ENCODE measurements around the gene PLEKHA1.

Gene PLEKHA1

GRCh38 chr10:122374859-122375678 lies 561 bp downstream of the PLEKHA1 start:
- no peak overlapping the region for H3K4me3 ChIP-seq (ENCODE audit: insufficient read depth, low read length, poor library complexity, severe bottlenecking)
- no peaks in the 10 kb centered on the region for H3F3A ChIP-seq (ENCODE audit: insufficient read depth)
- no peaks in the 10 kb centered on the region for H3K9me3 ChIP-seq (ENCODE audit: insufficient read depth, low read length)
- H3K9me2 ChIP-seq (replicated peaks; ENCODE audit: insufficient read depth, low read length), result no peaks in the 10 kb centered on the region
- no peak overlapping the region for H3K9ac ChIP-seq (ENCODE audit: low read length)
- no peaks in the 10 kb centered on the region for H3K27me3 ChIP-seq (ENCODE audit: low read length)
- H4K20me1 ChIP-seq (ENCODE audit: low read depth, low read length), result no peaks in the 10 kb centered on the region
- H2AFZ ChIP-seq (ENCODE audit: low read depth, low read length, severe bottlenecking), result no peak overlapping the region
- H3K36me3 ChIP-seq (ENCODE audit: low read length), result no peaks in the 10 kb centered on the region
- no peak overlapping the region for H3K4me2 ChIP-seq (ENCODE audit: low read depth, low read length, poor library complexity, severe bottlenecking)
- TF ChIP-seq CTCF (IDR thresholded peaks at IDR 0.05; ENCODE audit: insufficient read depth, low read length, poor library complexity, severe bottlenecking) (no peak), EZH2phosphoT487 (conservative IDR thresholded peaks at IDR 0.05; ENCODE audit: low read length) (no peak)
- no peak overlapping the region for H3K27ac ChIP-seq (ENCODE audit: low read depth, low read length)
- H3K79me2 ChIP-seq (ENCODE audit: insufficient read depth, low read length), result no peaks in the 10 kb centered on the region

- Histone ChIP-seq H3K79me2 (ENCODE audit: insufficient read depth, low read length) (no peaks in the 10 kb centered on the region), H3F3A (ENCODE audit: insufficient read depth) (no peaks in the 10 kb centered on the region), H3K27ac (ENCODE audit: low read depth, low read length) (no peak overlapping the region), H3K9ac (ENCODE audit: low read length) (no peak overlapping the region), H3K9me2 (replicated peaks; ENCODE audit: insufficient read depth, low read length) (no peaks in the 10 kb centered on the region), H2AFZ (ENCODE audit: low read depth, low read length, severe bottlenecking) (no peak overlapping the region), H3K36me3 (ENCODE audit: low read length) (no peaks in the 10 kb centered on the region), H4K20me1 (ENCODE audit: low read depth, low read length) (no peaks in the 10 kb centered on the region), H3K4me2 (ENCODE audit: low read depth, low read length, poor library complexity, severe bottlenecking) (no peak overlapping the region), H3K9me3 (ENCODE audit: insufficient read depth, low read length) (no peaks in the 10 kb centered on the region), H3K4me3 (ENCODE audit: insufficient read depth, low read length, poor library complexity, severe bottlenecking) (no peak overlapping the region), H3K27me3 (ENCODE audit: low read length) (no peaks in the 10 kb centered on the region)
- TF ChIP-seq EZH2phosphoT487 (conservative IDR thresholded peaks at IDR 0.05; ENCODE audit: low read length) (no peak), CTCF (IDR thresholded peaks at IDR 0.05; ENCODE audit: insufficient read depth, low read length, poor library complexity, severe bottlenecking) (no peak)
Measured at GRCh38 chr10:122375679-122376160, 1.2 kb downstream of the PLEKHA1 start.

- H3K4me2 ChIP-seq (ENCODE audit: low read depth, low read length, poor library complexity, severe bottlenecking), result no peak overlapping the region
- no peaks in the 10 kb centered on the region for H3K9me3 ChIP-seq (ENCODE audit: insufficient read depth, low read length)
- no peaks in the 10 kb centered on the region for H3K9me2 ChIP-seq (replicated peaks; ENCODE audit: insufficient read depth, low read length)
- no peaks in the 10 kb centered on the region for H3K79me2 ChIP-seq (ENCODE audit: insufficient read depth, low read length)
- H3K27ac ChIP-seq (ENCODE audit: low read depth, low read length), result no peak overlapping the region
- H3K4me3 ChIP-seq (ENCODE audit: insufficient read depth, low read length, poor library complexity, severe bottlenecking), result no peak overlapping the region
- no peaks in the 10 kb centered on the region for H3K36me3 ChIP-seq (ENCODE audit: low read length)
- no peak overlapping the region for H2AFZ ChIP-seq (ENCODE audit: low read depth, low read length, severe bottlenecking)
- H3K27me3 ChIP-seq (ENCODE audit: low read length), result no peaks in the 10 kb centered on the region
- no peaks in the 10 kb centered on the region for H4K20me1 ChIP-seq (ENCODE audit: low read depth, low read length)
- no peaks in the 10 kb centered on the region for H3F3A ChIP-seq (ENCODE audit: insufficient read depth)
- TF ChIP-seq EZH2phosphoT487 (conservative IDR thresholded peaks at IDR 0.05; ENCODE audit: low read length) (no peak), CTCF (IDR thresholded peaks at IDR 0.05; ENCODE audit: insufficient read depth, low read length, poor library complexity, severe bottlenecking) (no peak)
- no peak overlapping the region for H3K9ac ChIP-seq (ENCODE audit: low read length)
Measured at GRCh38 chr10:122376364-122376961, 2.0 kb downstream of the PLEKHA1 start.

Measured in SU-DHL-6 (cell line).